Stimulated activated CD8-positive, alpha-beta memory T cell treated with anti-CD3 and anti-CD28 coated beads, Interleukin-15, amount 100 ng/mL, for 24 hours (primary cell): ENCODE measurements around the gene IRGM.

Source experiments
- DNase-seq: peaks from one replicate; pipeline ENCODE4 v3.0.0-alpha.2; 2020; ENCODE audit warnings: low read depth

Gene IRGM

GRCh38 chr5:150895431-150896428 lies 49.4 kb downstream of the IRGM start:
- no peak for DNase-seq
